ENCODE data around the gene PKNOX2.

- TF ChIP-seq, protein P1, sequence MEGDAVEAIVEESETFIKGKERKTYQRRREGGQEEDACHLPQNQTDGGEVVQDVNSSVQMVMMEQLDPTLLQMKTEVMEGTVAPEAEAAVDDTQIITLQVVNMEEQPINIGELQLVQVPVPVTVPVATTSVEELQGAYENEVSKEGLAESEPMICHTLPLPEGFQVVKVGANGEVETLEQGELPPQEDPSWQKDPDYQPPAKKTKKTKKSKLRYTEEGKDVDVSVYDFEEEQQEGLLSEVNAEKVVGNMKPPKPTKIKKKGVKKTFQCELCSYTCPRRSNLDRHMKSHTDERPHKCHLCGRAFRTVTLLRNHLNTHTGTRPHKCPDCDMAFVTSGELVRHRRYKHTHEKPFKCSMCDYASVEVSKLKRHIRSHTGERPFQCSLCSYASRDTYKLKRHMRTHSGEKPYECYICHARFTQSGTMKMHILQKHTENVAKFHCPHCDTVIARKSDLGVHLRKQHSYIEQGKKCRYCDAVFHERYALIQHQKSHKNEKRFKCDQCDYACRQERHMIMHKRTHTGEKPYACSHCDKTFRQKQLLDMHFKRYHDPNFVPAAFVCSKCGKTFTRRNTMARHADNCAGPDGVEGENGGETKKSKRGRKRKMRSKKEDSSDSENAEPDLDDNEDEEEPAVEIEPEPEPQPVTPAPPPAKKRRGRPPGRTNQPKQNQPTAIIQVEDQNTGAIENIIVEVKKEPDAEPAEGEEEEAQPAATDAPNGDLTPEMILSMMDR (IDR thresholded peaks at IDR 0.05; ENCODE audit: low read length) = no peak
- no peak for TF ChIP-seq EZH2 (optimal IDR thresholded peaks at IDR 0.05; ENCODE audit: low read depth, low read length)
- no peak for TF ChIP-seq EZH2phosphoT487 (IDR thresholded peaks at IDR 0.05; ENCODE audit: low read length)
Observed at GRCh38 chr11:125226031-125226430, 61.5 kb downstream of the PKNOX2 start.
